Measurements from ENCODE around the gene ADAM22.

The ADAM22 gene

DNA sequence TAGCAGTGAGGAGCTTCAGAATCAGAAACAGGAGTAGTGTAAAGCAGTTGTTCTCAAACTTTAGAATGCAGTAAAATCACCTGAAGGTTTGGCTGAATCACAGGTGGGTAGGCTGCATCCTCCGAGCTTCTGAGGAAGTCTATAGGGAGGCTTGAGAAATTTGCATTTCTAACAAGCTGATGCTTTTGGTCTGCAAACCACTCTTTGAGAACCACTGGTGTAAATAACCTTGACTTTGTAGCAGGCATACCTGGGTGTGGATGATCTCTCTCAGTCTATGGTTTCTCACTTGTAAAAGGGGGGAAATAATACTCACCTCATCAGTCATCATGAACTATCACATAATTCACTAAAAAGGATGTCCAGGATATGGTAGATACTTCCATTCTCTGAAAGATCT is 167.7 kb downstream of the ADAM22 start:
- H3K79me2 ChIP-seq (ENCODE audit: control insufficient read depth, insufficient read depth, low read length, poor library complexity), result no peaks in the 10 kb centered on the region
- no peak overlapping the region for H2BK5ac ChIP-seq (ENCODE audit: low read depth, low read length, poor library complexity)
- DNase-seq, result no peak
- H3K27me3 ChIP-seq (ENCODE audit: insufficient read depth, low read length), result no peaks in the 10 kb centered on the region
- no peak overlapping the region for H3K9ac ChIP-seq (ENCODE audit: low read length)
- H3K14ac ChIP-seq (ENCODE audit: low read length), result no peak overlapping the region
- no peaks in the 10 kb centered on the region for H3K9me3 ChIP-seq (ENCODE audit: insufficient read depth, low read depth, low read length)
- H3K36me3 ChIP-seq (ENCODE audit: control insufficient read depth in 1 of 2, insufficient read depth in 2 of 2, low read length in 2 of 2), result no peaks in the 10 kb centered on the region
- H3K4ac ChIP-seq (ENCODE audit: low read depth, low read length), result no peak overlapping the region
- H3K27ac ChIP-seq (ENCODE audit: low read depth, low read length), result no peak overlapping the region
- H3K4me1 ChIP-seq (ENCODE audit: control insufficient read depth in 1 of 2, insufficient read depth in 2 of 2, low read length in 2 of 2), result no peaks in the 10 kb centered on the region
- no peak overlapping the region for H2AK5ac ChIP-seq (ENCODE audit: low read length)
- no peak overlapping the region for H3K23ac ChIP-seq (ENCODE audit: low read length)
- H3K79me1 ChIP-seq (ENCODE audit: low read length), result no peaks in the 10 kb centered on the region
- H3K4me3 ChIP-seq (ENCODE audit: low read depth, low read length), result no peak overlapping the region
- H4K91ac ChIP-seq (ENCODE audit: low read depth, low read length), result no peak overlapping the region
- H3K18ac ChIP-seq (ENCODE audit: low read length), result no peak overlapping the region
- no peak overlapping the region for H3K4me2 ChIP-seq (ENCODE audit: low read length)
- no peak overlapping the region for H4K12ac ChIP-seq (ENCODE audit: low read depth, low read length)
- H2AFZ ChIP-seq (ENCODE audit: insufficient read depth, low read length, poor library complexity), result no peak overlapping the region
- H4K8ac ChIP-seq (ENCODE audit: low read depth, low read length), result no peak overlapping the region
- no CpG with 5 or more reads among the region's 1 CpG for WGBS (ENCODE audit: extremely low coverage, insufficient coverage, insufficient read length)
- H2BK120ac ChIP-seq (ENCODE audit: insufficient read depth, low read length, poor library complexity), result no peak overlapping the region
- H2BK12ac ChIP-seq (ENCODE audit: low read length), result no peak overlapping the region

DNA sequence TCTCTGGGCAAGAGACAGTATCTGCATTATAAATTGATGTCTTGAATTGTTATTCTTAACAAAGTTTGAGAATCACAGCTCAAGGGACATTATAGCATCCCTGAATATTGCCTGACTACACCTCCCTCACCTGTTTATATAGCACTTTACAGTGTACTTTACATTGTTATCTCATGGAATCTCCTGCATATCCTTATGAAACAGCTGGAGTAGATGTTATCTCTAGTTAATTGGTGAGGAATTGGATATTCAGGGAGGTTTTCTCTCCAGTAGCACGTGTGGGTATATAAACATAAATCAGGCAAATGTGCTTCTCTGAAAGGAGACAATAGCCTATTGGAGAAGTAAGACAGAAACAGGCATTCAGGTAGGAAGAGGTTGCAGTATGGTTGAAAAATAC is 168.6 kb downstream of the ADAM22 start:
- H3K9ac ChIP-seq (ENCODE audit: low read length), result no peak overlapping the region
- no peak overlapping the region for H2AK5ac ChIP-seq (ENCODE audit: low read length)
- H3K4me1 ChIP-seq (ENCODE audit: control insufficient read depth in 1 of 2, insufficient read depth in 2 of 2, low read length in 2 of 2), result no peaks in the 10 kb centered on the region
- no peak overlapping the region for H4K91ac ChIP-seq (ENCODE audit: low read depth, low read length)
- H3K36me3 ChIP-seq (ENCODE audit: control insufficient read depth in 1 of 2, insufficient read depth in 2 of 2, low read length in 2 of 2), result no peaks in the 10 kb centered on the region
- DNase-seq, result peak in 1 of 2 donors; percentile 7
- no peak overlapping the region for H4K8ac ChIP-seq (ENCODE audit: low read depth, low read length)
- no CpG with 5 or more reads among the region's 1 CpG for WGBS (ENCODE audit: extremely low coverage, insufficient coverage, insufficient read length)
- H3K27ac ChIP-seq (ENCODE audit: low read depth, low read length), result no peak overlapping the region
- no peak overlapping the region for H3K23ac ChIP-seq (ENCODE audit: low read length)
- H3K27me3 ChIP-seq (ENCODE audit: insufficient read depth, low read length), result no peaks in the 10 kb centered on the region
- no peak overlapping the region for H2AFZ ChIP-seq (ENCODE audit: insufficient read depth, low read length, poor library complexity)
- H3K18ac ChIP-seq (ENCODE audit: low read length), result no peak overlapping the region
- H4K12ac ChIP-seq (ENCODE audit: low read depth, low read length), result no peak overlapping the region
- H2BK12ac ChIP-seq (ENCODE audit: low read length), result no peak overlapping the region
- H3K4ac ChIP-seq (ENCODE audit: low read depth, low read length), result no peak overlapping the region
- H3K79me1 ChIP-seq (ENCODE audit: low read length), result no peaks in the 10 kb centered on the region
- no peak overlapping the region for H2BK120ac ChIP-seq (ENCODE audit: insufficient read depth, low read length, poor library complexity)
- no peak overlapping the region for H3K14ac ChIP-seq (ENCODE audit: low read length)
- no peak overlapping the region for H2BK5ac ChIP-seq (ENCODE audit: low read depth, low read length, poor library complexity)
- H3K4me3 ChIP-seq (ENCODE audit: low read depth, low read length), result no peak overlapping the region
- H3K79me2 ChIP-seq (ENCODE audit: control insufficient read depth, insufficient read depth, low read length, poor library complexity), result no peaks in the 10 kb centered on the region
- no peak overlapping the region for H3K4me2 ChIP-seq (ENCODE audit: low read length)
- no peaks in the 10 kb centered on the region for H3K9me3 ChIP-seq (ENCODE audit: insufficient read depth, low read depth, low read length)

DNA sequence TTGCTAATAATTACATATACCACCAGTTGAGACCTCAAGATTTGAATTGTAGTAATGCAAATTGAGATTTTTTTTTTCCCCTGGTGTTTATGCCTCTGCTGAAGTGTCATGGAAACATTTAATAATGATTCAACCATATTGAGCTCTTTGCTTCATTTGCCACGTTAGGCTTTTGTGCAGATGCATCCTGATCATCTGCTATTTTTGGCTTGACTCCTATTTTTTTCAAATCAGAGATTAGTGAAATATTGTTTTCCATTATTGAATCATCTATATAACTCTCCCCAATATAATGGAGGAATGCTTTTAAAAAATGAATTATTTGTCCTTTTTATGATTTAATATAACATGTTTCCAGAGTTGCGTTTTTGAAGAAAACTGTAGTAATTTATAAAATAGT is 170.7 kb downstream of the ADAM22 start:
- H2AFZ ChIP-seq (ENCODE audit: insufficient read depth, low read length, poor library complexity), result no peak overlapping the region
- no peak overlapping the region for H2AK5ac ChIP-seq (ENCODE audit: low read length)
- no peaks in the 10 kb centered on the region for H3K79me1 ChIP-seq (ENCODE audit: low read length)
- no peaks in the 10 kb centered on the region for H3K36me3 ChIP-seq (ENCODE audit: control insufficient read depth in 1 of 2, insufficient read depth in 2 of 2, low read length in 2 of 2)
- H3K4me2 ChIP-seq (ENCODE audit: low read length), result no peak overlapping the region
- no peak overlapping the region for H3K14ac ChIP-seq (ENCODE audit: low read length)
- no peak overlapping the region for H4K91ac ChIP-seq (ENCODE audit: low read depth, low read length)
- H3K23ac ChIP-seq (ENCODE audit: low read length), result no peak overlapping the region
- no peak overlapping the region for H3K18ac ChIP-seq (ENCODE audit: low read length)
- no peaks in the 10 kb centered on the region for H3K9me3 ChIP-seq (ENCODE audit: insufficient read depth, low read depth, low read length)
- no peak for DNase-seq
- no peak overlapping the region for H4K8ac ChIP-seq (ENCODE audit: low read depth, low read length)
- H3K4me3 ChIP-seq (ENCODE audit: low read depth, low read length), result no peak overlapping the region
- H3K27me3 ChIP-seq (ENCODE audit: insufficient read depth, low read length), result no peaks in the 10 kb centered on the region
- H2BK12ac ChIP-seq (ENCODE audit: low read length), result no peak overlapping the region
- H3K79me2 ChIP-seq (ENCODE audit: control insufficient read depth, insufficient read depth, low read length, poor library complexity), result no peaks in the 10 kb centered on the region
- H3K27ac ChIP-seq (ENCODE audit: low read depth, low read length), result no peak overlapping the region
- no peak overlapping the region for H2BK5ac ChIP-seq (ENCODE audit: low read depth, low read length, poor library complexity)
- H3K9ac ChIP-seq (ENCODE audit: low read length), result no peak overlapping the region
- H3K4ac ChIP-seq (ENCODE audit: low read depth, low read length), result no peak overlapping the region
- no CpG with 5 or more reads among the region's 2 CpGs for WGBS (ENCODE audit: extremely low coverage, insufficient coverage, insufficient read length)
- no peak overlapping the region for H4K12ac ChIP-seq (ENCODE audit: low read depth, low read length)
- H3K4me1 ChIP-seq (ENCODE audit: control insufficient read depth in 1 of 2, insufficient read depth in 2 of 2, low read length in 2 of 2), result no peaks in the 10 kb centered on the region
- H2BK120ac ChIP-seq (ENCODE audit: insufficient read depth, low read length, poor library complexity), result no peak overlapping the region

DNA sequence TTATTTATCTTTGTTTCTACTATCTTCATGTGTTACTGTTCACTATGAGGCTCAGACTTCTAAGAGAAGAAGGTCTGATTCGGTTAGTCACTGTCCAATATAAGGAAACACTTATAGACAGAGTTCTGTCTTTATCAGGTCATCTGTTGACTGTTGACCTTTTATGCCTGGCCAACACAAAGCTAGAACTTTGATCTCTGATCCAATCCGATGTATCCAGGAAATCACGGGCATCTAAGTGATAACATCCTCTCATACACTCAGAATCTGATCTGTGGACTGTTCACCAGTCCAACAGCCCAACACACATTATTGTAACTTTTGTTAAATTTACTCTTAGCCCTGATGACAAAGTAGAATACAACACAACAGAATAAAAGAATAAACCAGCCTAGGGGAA is 171.2 kb downstream of the ADAM22 start:
- Histone ChIP-seq H2AFZ (ENCODE audit: insufficient read depth, low read length, poor library complexity) (no peak overlapping the region), H3K79me1 (ENCODE audit: low read length) (no peaks in the 10 kb centered on the region), H3K4me1 (ENCODE audit: control insufficient read depth in 1 of 2, insufficient read depth in 2 of 2, low read length in 2 of 2) (no peaks in the 10 kb centered on the region), H3K18ac (ENCODE audit: low read length) (no peak overlapping the region), H3K4me3 (ENCODE audit: low read depth, low read length) (no peak overlapping the region), H4K91ac (ENCODE audit: low read depth, low read length) (no peak overlapping the region), H3K23ac (ENCODE audit: low read length) (no peak overlapping the region), H2BK12ac (ENCODE audit: low read length) (no peak overlapping the region), H3K27me3 (ENCODE audit: insufficient read depth, low read length) (no peaks in the 10 kb centered on the region), H3K14ac (ENCODE audit: low read length) (no peak overlapping the region), H2AK5ac (ENCODE audit: low read length) (no peak overlapping the region), H3K79me2 (ENCODE audit: control insufficient read depth, insufficient read depth, low read length, poor library complexity) (no peaks in the 10 kb centered on the region), H2BK5ac (ENCODE audit: low read depth, low read length, poor library complexity) (no peak overlapping the region), H4K8ac (ENCODE audit: low read depth, low read length) (no peak overlapping the region), H3K27ac (ENCODE audit: low read depth, low read length) (no peak overlapping the region), H3K4ac (ENCODE audit: low read depth, low read length) (no peak overlapping the region), H2BK120ac (ENCODE audit: insufficient read depth, low read length, poor library complexity) (no peak overlapping the region), H3K4me2 (ENCODE audit: low read length) (no peak overlapping the region), H3K36me3 (ENCODE audit: control insufficient read depth in 1 of 2, insufficient read depth in 2 of 2, low read length in 2 of 2) (no peaks in the 10 kb centered on the region), H3K9ac (ENCODE audit: low read length) (no peak overlapping the region), H3K9me3 (ENCODE audit: insufficient read depth, low read depth, low read length) (no peaks in the 10 kb centered on the region), H4K12ac (ENCODE audit: low read depth, low read length) (no peak overlapping the region)
- DNase-seq, result no peak
- no CpG with 5 or more reads among the region's 3 CpGs for WGBS (ENCODE audit: extremely low coverage, insufficient coverage, insufficient read length)
